ENCODE results near the gene SMYD3.

DNA sequence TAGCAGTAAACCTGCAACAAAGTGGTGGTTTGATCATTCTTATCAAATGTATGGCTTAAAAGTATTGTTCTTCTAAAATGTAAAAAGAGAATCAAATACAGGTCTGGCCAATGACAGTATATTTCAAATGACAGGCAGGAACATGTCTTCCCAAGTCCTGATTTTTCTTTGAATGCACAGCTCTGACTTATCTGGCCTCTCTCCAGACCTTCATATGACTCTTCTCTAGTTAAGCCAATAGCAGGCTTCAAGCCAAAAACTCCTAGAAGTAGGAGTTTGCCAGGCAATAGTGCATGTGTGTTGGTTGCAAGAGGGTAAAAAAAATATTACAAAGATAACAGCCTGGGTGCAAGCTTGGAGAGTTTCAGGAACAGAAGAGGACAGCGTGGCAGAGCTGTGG lies 345.5 kb downstream of the SMYD3 start:
- TF ChIP-seq, protein P1, sequence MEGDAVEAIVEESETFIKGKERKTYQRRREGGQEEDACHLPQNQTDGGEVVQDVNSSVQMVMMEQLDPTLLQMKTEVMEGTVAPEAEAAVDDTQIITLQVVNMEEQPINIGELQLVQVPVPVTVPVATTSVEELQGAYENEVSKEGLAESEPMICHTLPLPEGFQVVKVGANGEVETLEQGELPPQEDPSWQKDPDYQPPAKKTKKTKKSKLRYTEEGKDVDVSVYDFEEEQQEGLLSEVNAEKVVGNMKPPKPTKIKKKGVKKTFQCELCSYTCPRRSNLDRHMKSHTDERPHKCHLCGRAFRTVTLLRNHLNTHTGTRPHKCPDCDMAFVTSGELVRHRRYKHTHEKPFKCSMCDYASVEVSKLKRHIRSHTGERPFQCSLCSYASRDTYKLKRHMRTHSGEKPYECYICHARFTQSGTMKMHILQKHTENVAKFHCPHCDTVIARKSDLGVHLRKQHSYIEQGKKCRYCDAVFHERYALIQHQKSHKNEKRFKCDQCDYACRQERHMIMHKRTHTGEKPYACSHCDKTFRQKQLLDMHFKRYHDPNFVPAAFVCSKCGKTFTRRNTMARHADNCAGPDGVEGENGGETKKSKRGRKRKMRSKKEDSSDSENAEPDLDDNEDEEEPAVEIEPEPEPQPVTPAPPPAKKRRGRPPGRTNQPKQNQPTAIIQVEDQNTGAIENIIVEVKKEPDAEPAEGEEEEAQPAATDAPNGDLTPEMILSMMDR (IDR thresholded peaks at IDR 0.05), result no peak
- TF ChIP-seq EZH2 (IDR thresholded peaks at IDR 0.05; ENCODE audit: borderline replicate concordance, insufficient read depth, low read depth, low read length, poor library complexity, severe bottlenecking), result no peak
